Osteocyte (in vitro differentiated cells): Measurements from ENCODE around the gene HK2. TPM values are rescaled to one million over a fixed set of nuclear protein-coding genes. Genes with fewer than 3 reads are reported as not detected.

Experiments
- DNase-seq: peaks from one replicate; pipeline ENCODE4 v3.0.0; 2021; ENCODE audit warnings: mixed read lengths; ENCODE audit not compliant: unreplicated experiment; ENCODE audit errors: extremely low spot score
- H3K27ac Mint-ChIP-seq: one replicate; pipeline ENCODE4 v1.8.0; 2021; ENCODE audit warnings: mild to moderate bottlenecking, mixed read lengths; ENCODE audit not compliant: unreplicated experiment
- H3K27me3 Mint-ChIP-seq: one replicate; pipeline ENCODE4 v1.8.0; 2021; ENCODE audit warnings: mixed read lengths; ENCODE audit not compliant: unreplicated experiment
- H3K36me3 Mint-ChIP-seq: one replicate; pipeline ENCODE4 v1.8.0; 2021; ENCODE audit warnings: mixed read lengths; ENCODE audit not compliant: unreplicated experiment
- H3K4me1 Mint-ChIP-seq: one replicate; pipeline ENCODE4 v1.8.0; 2021; ENCODE audit warnings: mixed read lengths; ENCODE audit not compliant: unreplicated experiment
- H3K4me3 Mint-ChIP-seq: one replicate; pipeline ENCODE4 v1.8.0; 2021; ENCODE audit warnings: mild to moderate bottlenecking, moderate library complexity, mixed read lengths; ENCODE audit not compliant: unreplicated experiment
- H3K9me3 Mint-ChIP-seq: one replicate; pipeline ENCODE4 v1.8.0; 2021; ENCODE audit warnings: mixed read lengths; ENCODE audit not compliant: unreplicated experiment
- total RNA-seq: library from RNA; stranded (reverse); gene quantifications from 2 replicates; pipeline ENCODE4 v1.2.1, GENCODE V29; 2021
- TF ChIP-seq, protein P1 (sequence below): fragments of 200-600 bp; sonication (generic); IDR thresholded peaks from 2 replicates; pipeline ENCODE4 v1.5.0; 2021; ENCODE audit warnings: antibody characterized with exemption, mild to moderate bottlenecking, moderate library complexity

Gene HK2
- total RNA-seq, 1 donor from 2014 or later, result 14.1 TPM

DNA sequence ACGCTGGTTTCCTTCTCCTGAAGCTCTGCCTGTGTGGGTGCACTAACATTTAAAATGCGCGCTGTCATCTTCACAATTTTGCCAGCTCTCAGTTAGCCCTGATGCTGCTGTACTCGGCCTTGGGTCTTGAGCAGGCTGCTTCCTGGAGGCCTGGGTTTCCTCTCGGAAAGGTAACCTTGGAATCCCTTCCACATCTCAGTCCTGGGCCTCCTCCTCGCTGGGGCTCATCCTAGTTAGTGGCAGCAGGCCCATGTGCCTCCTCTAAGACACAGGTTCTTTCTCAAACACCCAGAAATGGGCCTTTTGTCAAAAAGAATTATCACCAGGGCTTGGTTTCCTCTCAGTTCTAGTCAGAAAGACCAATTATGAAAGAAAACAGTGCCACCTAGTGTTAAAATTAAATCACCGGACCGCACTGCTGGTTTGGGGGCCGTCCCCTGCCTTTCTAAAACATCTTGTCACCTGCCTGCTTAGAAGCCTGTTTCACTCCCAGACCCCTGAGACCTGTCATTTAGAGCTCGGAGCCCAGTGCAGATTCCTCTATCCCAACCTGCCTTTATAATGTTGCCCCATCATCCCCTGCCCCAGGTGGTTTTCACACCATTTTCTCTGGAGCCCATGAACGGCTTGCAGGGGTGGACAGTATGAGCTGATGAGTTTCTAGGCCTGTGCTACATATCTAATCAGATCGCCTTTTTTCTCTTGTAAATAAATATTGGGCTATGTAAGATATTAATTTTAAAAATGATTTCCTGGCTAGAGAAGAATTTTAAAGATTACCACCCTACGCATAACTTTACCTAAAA, 42.4 kb downstream of the HK2 start:
- Mint-ChIP-seq H3K4me3 (no peak overlapping the region), H3K36me3 (peaks cover 22% of the 10 kb centered on the region), H3K27ac (peak overlapping the region; percentile 42), H3K9me3 (no peaks in the 10 kb centered on the region), H3K4me1 (peaks cover 15% of the 10 kb centered on the region), H3K27me3 (no peaks in the 10 kb centered on the region)
- no peak for DNase-seq
- TF ChIP-seq, protein P1, sequence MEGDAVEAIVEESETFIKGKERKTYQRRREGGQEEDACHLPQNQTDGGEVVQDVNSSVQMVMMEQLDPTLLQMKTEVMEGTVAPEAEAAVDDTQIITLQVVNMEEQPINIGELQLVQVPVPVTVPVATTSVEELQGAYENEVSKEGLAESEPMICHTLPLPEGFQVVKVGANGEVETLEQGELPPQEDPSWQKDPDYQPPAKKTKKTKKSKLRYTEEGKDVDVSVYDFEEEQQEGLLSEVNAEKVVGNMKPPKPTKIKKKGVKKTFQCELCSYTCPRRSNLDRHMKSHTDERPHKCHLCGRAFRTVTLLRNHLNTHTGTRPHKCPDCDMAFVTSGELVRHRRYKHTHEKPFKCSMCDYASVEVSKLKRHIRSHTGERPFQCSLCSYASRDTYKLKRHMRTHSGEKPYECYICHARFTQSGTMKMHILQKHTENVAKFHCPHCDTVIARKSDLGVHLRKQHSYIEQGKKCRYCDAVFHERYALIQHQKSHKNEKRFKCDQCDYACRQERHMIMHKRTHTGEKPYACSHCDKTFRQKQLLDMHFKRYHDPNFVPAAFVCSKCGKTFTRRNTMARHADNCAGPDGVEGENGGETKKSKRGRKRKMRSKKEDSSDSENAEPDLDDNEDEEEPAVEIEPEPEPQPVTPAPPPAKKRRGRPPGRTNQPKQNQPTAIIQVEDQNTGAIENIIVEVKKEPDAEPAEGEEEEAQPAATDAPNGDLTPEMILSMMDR, result peak; percentile 83

DNA sequence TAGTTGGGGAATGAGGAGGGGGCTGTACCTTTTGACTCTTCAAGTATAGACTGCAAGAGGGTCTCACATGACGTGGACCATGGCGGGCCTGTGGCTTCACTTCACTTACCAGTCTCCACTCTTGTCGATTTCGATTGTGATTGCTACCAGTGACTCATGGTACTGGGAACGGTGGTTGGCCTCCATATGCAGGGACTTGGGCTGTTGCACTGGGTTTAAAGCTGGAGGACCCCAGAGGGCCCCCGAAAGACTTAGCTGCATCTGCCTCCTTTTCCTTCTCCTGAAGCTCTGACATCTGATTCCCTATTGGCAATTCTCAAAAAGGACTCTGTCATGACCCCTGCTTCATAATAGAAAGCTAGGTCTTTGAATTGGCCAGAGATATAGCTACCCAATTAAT, 43.4 kb downstream of the HK2 start:
- no peak for DNase-seq
- Mint-ChIP-seq H3K27me3 (no peaks in the 10 kb centered on the region), H3K4me1 (peaks cover 15% of the 10 kb centered on the region), H3K36me3 (peaks cover 27% of the 10 kb centered on the region), H3K4me3 (no peak overlapping the region), H3K27ac (no peak overlapping the region), H3K9me3 (no peaks in the 10 kb centered on the region)
- TF ChIP-seq, protein P1, result no peak

GRCh38 chr2:74877781-74878433, 44.0 kb downstream of the HK2 start:
- TF ChIP-seq, protein P1, result no peak
- no peak for DNase-seq
- peaks cover 28% of the 10 kb centered on the region for H3K36me3 Mint-ChIP-seq
- no peaks in the 10 kb centered on the region for H3K9me3 Mint-ChIP-seq
- peaks cover 15% of the 10 kb centered on the region for H3K4me1 Mint-ChIP-seq
- no peaks in the 10 kb centered on the region for H3K27me3 Mint-ChIP-seq
- no peak overlapping the region for H3K27ac Mint-ChIP-seq
- H3K4me3 Mint-ChIP-seq, result no peak overlapping the region

DNA sequence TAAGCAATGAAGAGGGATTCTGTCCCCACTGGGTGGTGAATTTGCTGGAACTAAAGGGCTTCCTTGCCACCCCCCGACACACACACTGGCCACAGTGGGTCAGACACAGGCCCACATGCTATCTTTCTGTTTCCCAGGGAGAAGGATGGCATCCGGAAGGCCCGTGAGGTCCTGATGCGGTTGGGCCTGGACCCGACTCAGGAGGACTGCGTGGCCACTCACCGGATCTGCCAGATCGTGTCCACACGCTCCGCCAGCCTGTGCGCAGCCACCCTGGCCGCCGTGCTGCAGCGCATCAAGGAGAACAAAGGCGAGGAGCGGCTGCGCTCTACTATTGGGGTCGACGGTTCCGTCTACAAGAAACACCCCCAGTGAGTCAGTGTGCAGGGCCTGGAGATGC, 44.6 kb downstream of the HK2 start:
- Mint-ChIP-seq H3K36me3 (peaks cover 30% of the 10 kb centered on the region), H3K4me3 (no peak overlapping the region), H3K4me1 (peaks cover 15% of the 10 kb centered on the region), H3K27me3 (no peaks in the 10 kb centered on the region), H3K27ac (no peak overlapping the region), H3K9me3 (no peaks in the 10 kb centered on the region)
- no peak for DNase-seq
- TF ChIP-seq, protein P1, result no peak

DNA sequence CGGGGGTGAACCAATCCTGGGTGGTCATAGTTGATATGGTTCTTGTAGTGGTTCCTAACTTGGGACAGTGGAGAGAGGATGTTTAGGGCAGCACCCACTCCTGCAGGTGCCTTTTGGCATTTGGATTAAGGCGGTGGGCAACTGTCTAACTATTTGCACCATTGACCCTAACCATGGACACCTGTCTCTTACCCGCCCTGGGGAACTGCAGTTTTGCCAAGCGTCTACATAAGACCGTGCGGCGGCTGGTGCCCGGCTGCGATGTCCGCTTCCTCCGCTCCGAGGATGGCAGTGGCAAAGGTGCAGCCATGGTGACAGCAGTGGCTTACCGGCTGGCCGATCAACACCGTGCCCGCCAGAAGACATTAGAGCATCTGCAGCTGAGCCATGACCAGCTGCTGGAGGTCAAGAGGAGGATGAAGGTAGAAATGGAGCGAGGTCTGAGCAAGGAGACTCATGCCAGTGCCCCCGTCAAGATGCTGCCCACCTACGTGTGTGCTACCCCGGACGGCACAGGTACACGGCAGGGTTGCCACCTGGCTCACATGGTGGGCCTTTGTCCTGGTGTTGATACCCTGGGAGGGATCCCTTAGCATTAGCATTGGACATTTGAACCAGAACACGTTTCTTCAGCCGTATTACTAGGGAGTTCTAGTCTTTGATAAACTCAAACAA, 46.3 kb downstream of the HK2 start:
- H3K27ac Mint-ChIP-seq, result no peak overlapping the region
- peaks cover 33% of the 10 kb centered on the region for H3K36me3 Mint-ChIP-seq

More for the DNA sequence above, 46.3 kb downstream of the HK2 start:
- TF ChIP-seq, protein P1, result no peak
- Mint-ChIP-seq H3K27me3 (no peaks in the 10 kb centered on the region), H3K4me1 (peaks cover 5% of the 10 kb centered on the region), H3K9me3 (no peaks in the 10 kb centered on the region), H3K4me3 (no peak overlapping the region)
- peak; percentile 73 for DNase-seq
